Measurements from ENCODE around the gene RRAS2. TPM values are rescaled to one million over a fixed set of nuclear protein-coding genes. Genes with fewer than 3 reads are reported as not detected.
A peak's percentile ranks its signal among the peaks of the same experiment; 100 is the strongest.

The RRAS2 gene
- total and polyA plus RNA-seq, 8 donors = 44.2 to 67.4 (median 58.4) TPM

DNA sequence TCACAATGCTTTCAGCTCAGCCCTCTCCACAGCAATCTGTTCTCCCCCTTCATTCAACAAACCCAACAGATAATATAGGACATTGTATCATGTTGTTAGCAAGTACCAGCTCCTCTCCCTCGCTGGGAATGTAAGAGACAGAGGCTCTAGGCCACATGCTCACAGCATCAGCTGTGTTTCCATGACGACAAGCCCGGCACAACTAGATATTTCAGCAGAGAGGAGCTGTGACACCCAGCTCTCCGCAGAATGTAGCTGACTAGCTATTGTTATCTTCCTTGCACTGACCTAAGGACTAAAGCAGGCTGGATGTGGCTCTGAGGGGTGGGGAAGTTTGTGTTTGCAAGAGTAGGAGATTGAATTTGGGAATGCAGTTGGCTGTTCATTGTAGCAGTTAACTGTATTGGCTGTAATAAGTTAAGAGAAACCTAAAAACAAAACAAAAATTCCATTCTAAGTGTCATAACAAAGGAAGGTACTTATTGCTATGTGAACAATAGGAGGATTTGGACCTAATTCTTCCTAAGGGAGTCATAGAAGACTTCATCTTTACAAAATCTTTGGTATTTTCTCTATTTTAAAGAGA lies 28.0 kb upstream of the RRAS2 start:
- Histone ChIP-seq H3K4me1 (no peaks in the 10 kb centered on the region), H3K27ac (no peak overlapping the region), H3K9me3 (no peaks in the 10 kb centered on the region), H3K27me3 (peaks cover 0 to 3% of the 10 kb centered on the region in 2 donors), H3K4me3 (no peak overlapping the region), H3K36me3 (no peaks in the 10 kb centered on the region)
- intact Hi-C loops (cut with DNase I) = no loop called here
- TF ChIP-seq, protein P1, sequence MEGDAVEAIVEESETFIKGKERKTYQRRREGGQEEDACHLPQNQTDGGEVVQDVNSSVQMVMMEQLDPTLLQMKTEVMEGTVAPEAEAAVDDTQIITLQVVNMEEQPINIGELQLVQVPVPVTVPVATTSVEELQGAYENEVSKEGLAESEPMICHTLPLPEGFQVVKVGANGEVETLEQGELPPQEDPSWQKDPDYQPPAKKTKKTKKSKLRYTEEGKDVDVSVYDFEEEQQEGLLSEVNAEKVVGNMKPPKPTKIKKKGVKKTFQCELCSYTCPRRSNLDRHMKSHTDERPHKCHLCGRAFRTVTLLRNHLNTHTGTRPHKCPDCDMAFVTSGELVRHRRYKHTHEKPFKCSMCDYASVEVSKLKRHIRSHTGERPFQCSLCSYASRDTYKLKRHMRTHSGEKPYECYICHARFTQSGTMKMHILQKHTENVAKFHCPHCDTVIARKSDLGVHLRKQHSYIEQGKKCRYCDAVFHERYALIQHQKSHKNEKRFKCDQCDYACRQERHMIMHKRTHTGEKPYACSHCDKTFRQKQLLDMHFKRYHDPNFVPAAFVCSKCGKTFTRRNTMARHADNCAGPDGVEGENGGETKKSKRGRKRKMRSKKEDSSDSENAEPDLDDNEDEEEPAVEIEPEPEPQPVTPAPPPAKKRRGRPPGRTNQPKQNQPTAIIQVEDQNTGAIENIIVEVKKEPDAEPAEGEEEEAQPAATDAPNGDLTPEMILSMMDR (IDR thresholded peaks at IDR 0.05) = no peak
- ATAC-seq (peak; percentile 31), DNase-seq (peak in 2 of 4 donors; percentile 15 to 59)

DNA sequence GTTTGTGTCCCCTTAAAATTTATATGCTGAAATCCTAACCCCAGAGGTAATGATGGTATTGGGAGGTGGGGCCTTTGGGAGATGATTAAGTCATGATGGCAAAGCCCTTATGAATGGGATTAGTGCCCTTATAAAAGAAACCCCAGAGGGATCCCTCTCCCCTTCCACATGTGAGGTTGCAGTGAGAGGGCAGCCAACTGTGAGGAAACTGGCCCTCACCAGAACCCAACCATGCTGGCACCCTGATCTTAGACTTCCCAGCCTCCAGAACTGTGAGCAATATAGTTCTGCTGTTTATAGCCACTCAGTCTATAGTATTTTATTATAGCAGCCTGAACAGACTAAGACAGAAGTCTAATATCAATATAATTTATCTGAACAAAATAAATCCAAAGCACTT lies 27.1 kb upstream of the RRAS2 start:
- Histone ChIP-seq H3K9me3 (no peaks in the 10 kb centered on the region), H3K27me3 (peaks cover 0 to 12% of the 10 kb centered on the region in 2 donors), H3K36me3 (no peaks in the 10 kb centered on the region), H3K4me1 (peaks cover 0 to 7% of the 10 kb centered on the region in 2 donors), H3K27ac (no peak overlapping the region), H3K4me3 (no peak overlapping the region)
- ATAC-seq (no peak), DNase-seq (no peak)
- intact Hi-C loops (cut with DNase I) = no loop called here
- TF ChIP-seq, protein P1 (IDR thresholded peaks at IDR 0.05) = no peak

DNA sequence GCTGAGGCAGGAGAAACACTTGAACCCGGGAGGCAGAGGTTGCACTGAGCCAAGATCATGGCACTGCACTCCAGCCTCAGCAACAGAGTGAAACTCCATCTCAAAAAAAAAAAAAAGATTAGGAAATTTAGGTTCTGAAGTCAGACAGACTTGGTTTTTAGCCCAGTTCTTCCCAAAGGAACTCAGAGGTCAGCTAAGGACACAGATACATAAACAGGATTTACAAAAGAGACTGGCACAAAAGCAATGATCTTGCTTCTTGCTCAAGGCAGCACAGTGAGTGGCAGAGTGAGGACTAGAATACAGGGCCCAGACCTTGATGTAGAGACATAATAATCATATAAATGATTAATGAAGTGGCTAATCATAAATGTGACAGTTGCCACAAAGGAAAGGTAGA lies 25.4 kb upstream of the RRAS2 start:
- intact Hi-C loops (cut with DNase I) = no loop called here
- no peak overlapping the region for H3K27ac ChIP-seq
- TF ChIP-seq, protein P1 (IDR thresholded peaks at IDR 0.05) = no peak
- ATAC-seq = no peak
- no peak overlapping the region for H3K4me3 ChIP-seq
- no peak for DNase-seq
- H3K4me1 ChIP-seq = peaks cover 0 to 11% of the 10 kb centered on the region in 2 donors
- no peaks in the 10 kb centered on the region for H3K9me3 ChIP-seq
- H3K36me3 ChIP-seq = no peaks in the 10 kb centered on the region
- peaks cover 0 to 28% of the 10 kb centered on the region in 2 donors for H3K27me3 ChIP-seq

DNA sequence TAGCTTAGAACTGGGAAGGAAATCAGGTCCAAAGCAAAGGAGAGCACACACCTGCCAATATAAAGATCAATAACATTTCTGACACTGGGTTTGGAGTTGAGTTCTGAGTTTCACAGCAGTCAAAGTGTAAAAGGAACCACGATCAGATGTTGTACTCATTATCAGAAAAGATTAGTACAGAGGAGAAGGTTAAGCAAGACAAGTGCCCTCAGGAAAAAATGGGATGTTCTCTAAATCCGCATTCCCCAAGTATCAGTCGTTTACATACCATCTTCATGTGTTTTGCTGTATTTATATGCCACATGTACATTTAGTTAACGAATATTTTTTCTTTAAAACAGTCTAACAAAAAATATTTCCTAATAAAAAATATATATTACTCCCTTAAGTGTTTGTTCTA lies 23.0 kb upstream of the RRAS2 start:
- Histone ChIP-seq H3K27me3 (peaks cover 0 to 32% of the 10 kb centered on the region in 2 donors), H3K4me3 (no peak overlapping the region), H3K9me3 (no peaks in the 10 kb centered on the region), H3K36me3 (no peaks in the 10 kb centered on the region), H3K27ac (no peak overlapping the region), H3K4me1 (peaks cover 0 to 11% of the 10 kb centered on the region in 2 donors)
- ATAC-seq = no peak
- TF ChIP-seq, protein P1 (IDR thresholded peaks at IDR 0.05) = no peak
- no peak for DNase-seq
- intact Hi-C loops (cut with DNase I) = no loop called here

DNA sequence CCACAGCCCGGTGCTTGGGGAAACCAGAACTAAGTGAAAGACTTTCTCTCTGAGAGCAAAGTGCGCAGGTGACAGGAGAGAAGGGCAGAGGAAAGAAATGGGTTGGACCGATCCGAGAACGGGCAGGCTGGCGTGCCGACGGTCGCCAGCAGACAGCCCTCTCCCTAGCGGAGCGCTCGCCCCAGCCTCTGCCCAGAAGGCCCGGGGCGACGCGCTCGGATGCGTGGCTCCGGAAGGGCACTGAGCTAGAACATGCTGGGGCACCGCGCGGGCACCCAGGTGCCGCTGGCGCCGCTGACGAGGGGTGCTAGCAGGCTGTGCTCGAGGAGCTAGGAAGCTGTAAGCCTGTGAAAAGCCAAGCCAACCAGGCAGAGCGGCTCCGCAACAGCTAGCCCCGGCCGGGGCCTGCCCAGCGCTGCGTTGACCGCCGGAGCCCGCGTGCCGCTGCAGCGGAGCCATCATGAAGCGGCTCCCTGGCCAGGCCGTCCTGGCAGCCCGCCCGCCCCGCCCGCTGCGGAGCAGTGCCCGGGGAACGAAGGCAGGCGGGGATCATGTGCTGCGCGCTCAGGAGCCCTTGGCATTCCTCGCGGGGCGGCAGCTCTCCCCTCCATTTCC lies 22.1 kb upstream of the RRAS2 start:
- no peaks in the 10 kb centered on the region for H3K9me3 ChIP-seq
- no peaks in the 10 kb centered on the region for H3K36me3 ChIP-seq
- H3K27me3 ChIP-seq = peaks cover 0 to 32% of the 10 kb centered on the region in 2 donors
- ATAC-seq (peak; percentile 96), DNase-seq (peak; percentile 53 to 91 (median 70))
- H3K4me3 ChIP-seq = peak overlapping the region; percentile 33 to 34
- H3K4me1 ChIP-seq = peaks cover 0 to 11% of the 10 kb centered on the region in 2 donors
- TF ChIP-seq, protein P1 (IDR thresholded peaks at IDR 0.05) = no peak
- intact Hi-C loops (cut with DNase I) = no loop called here
- peak overlapping the region; percentile 28 to 63 for H3K27ac ChIP-seq

All from left lung (tissue), 10 donors.